Endodermal cell (in vitro differentiated cells): ENCODE data around the gene NDUFS4. TPM values are rescaled to one million over a fixed set of nuclear protein-coding genes. Genes with fewer than 3 reads are reported as not detected.
A peak's percentile ranks its signal among the peaks of the same experiment; 100 is the strongest.

Source experiments
- DNase-seq: peaks from one replicate; pipeline ENCODE4 v3.0.0-alpha.2; 2017
- H3K27ac ChIP-seq: 2 replicates; pipeline ENCODE4 v1.5.1; 2013; ENCODE audit warnings: mild to moderate bottlenecking, low read depth, low read length, moderate library complexity
- H3K27me3 ChIP-seq: 2 replicates; pipeline ENCODE4 v1.6.1; 2013; ENCODE audit warnings: mild to moderate bottlenecking, low read length, moderate library complexity; ENCODE audit not compliant: insufficient read depth, control insufficient read depth, poor library complexity, severe bottlenecking
- H3K36me3 ChIP-seq: 2 replicates; pipeline ENCODE4 v1.7.0; 2013; ENCODE audit warnings: mild to moderate bottlenecking, low read length, moderate library complexity; ENCODE audit not compliant: control insufficient read depth, insufficient read depth
- H3K4me1 ChIP-seq: one replicate; pipeline ENCODE4 v1.7.0; 2013; ENCODE audit warnings: low read length; ENCODE audit not compliant: control insufficient read depth, insufficient read depth
- H3K4me3 ChIP-seq: 2 replicates; pipeline ENCODE4 v1.5.1; 2013; ENCODE audit warnings: mild to moderate bottlenecking, low read length, moderate library complexity
- H3K9ac ChIP-seq: 2 replicates; pipeline ENCODE4 v1.6.1; 2013; ENCODE audit warnings: mild to moderate bottlenecking, low read length, moderate library complexity; ENCODE audit not compliant: poor library complexity, severe bottlenecking; ENCODE audit errors: extremely low read depth
- H3K9me3 ChIP-seq: 2 replicates; pipeline ENCODE4 v1.6.1; 2013; ENCODE audit warnings: mild to moderate bottlenecking, low read length, moderate library complexity; ENCODE audit not compliant: control insufficient read depth
- H3K27ac Mint-ChIP-seq: 2 replicates; pipeline ENCODE4 v1.8.0; 2020; ENCODE audit warnings: mixed read lengths
- H3K27me3 Mint-ChIP-seq: 2 replicates; pipeline ENCODE4 v1.8.0; 2021; ENCODE audit warnings: mild to moderate bottlenecking, mixed read lengths; ENCODE audit not compliant: insufficient read depth
- H3K36me3 Mint-ChIP-seq: 2 replicates; pipeline ENCODE4 v1.8.0; 2020; ENCODE audit warnings: low read depth, mixed read lengths
- H3K4me1 Mint-ChIP-seq: 2 replicates; pipeline ENCODE4 v1.8.0; 2020; ENCODE audit warnings: mixed read lengths
- H3K4me3 Mint-ChIP-seq: 2 replicates; pipeline ENCODE4 v1.8.0; 2020; ENCODE audit warnings: mild to moderate bottlenecking, moderate library complexity, mixed read lengths
- H3K9me3 Mint-ChIP-seq: 2 replicates; pipeline ENCODE4 v1.8.0; 2020; ENCODE audit warnings: mild to moderate bottlenecking, mixed read lengths
- CTCF ChIP-seq: fragments of 200-600 bp; sonication (generic); conservative IDR thresholded peaks from 2 replicates; pipeline ENCODE4 v1.5.0; 2021; ENCODE audit warnings: antibody characterized with exemption, mild to moderate bottlenecking
- WGBS, 2 experiments: methylation state at CpG; one replicate each; pipeline versions ENCODE4 v1.1.5 to v1.1.7; 2013; ENCODE audit warnings: missing lambda C conversion rate in 2 of 2, mixed read lengths in 1 of 2; ENCODE audit not compliant: insufficient coverage in 1 of 2, insufficient read length in 1 of 2; 5-methylcytosine and 5-hydroxymethylcytosine counted together
- total RNA-seq, 2 donors: library from RNA; stranded (reverse); fragmentation: NEBNext Ultra II Directional in 1 of 2; extraction: Animal tissue kit (Norgen Biotek cat#: 25700) in 1 of 2; gene quantifications; 2 replicates in 1 of 2; 3 replicates in 1 of 2; pipeline ENCODE4 v1.2.1, GENCODE V29; 2021

The NDUFS4 gene
- total RNA-seq, 2 donors from 2014 or later, result 55.0 to 88.3 TPM

GRCh38 chr5:53542926-53543325 lies 17.5 kb upstream of the NDUFS4 start:
- H3K36me3 Mint-ChIP-seq, result no peaks in the 10 kb centered on the region
- H3K27ac ChIP-seq, result no peak overlapping the region
- H3K9me3 ChIP-seq, result peaks cover 4% of the 10 kb centered on the region
- H3K4me1 Mint-ChIP-seq, result peaks cover 32% of the 10 kb centered on the region
- no peak overlapping the region for H3K4me3 ChIP-seq
- H3K27me3 ChIP-seq, result no peaks in the 10 kb centered on the region
- no peaks in the 10 kb centered on the region for H3K27me3 Mint-ChIP-seq
- TF ChIP-seq CTCF, result no peak
- no peak overlapping the region for H3K27ac Mint-ChIP-seq
- no peak overlapping the region for H3K9ac ChIP-seq
- DNase-seq, result no peak
- no peak overlapping the region for H3K4me3 Mint-ChIP-seq
- no peaks in the 10 kb centered on the region for H3K36me3 ChIP-seq
- 71 to 72% methylated on average over 1 to 2 of the region's 2 CpGs for WGBS, 2 experiments
- H3K4me1 ChIP-seq, result peaks cover 14% of the 10 kb centered on the region
- H3K9me3 Mint-ChIP-seq, result peaks cover 5% of the 10 kb centered on the region

- Mint-ChIP-seq H3K9me3 (peaks cover 6% of the 10 kb centered on the region), H3K27me3 (no peaks in the 10 kb centered on the region), H3K36me3 (no peaks in the 10 kb centered on the region), H3K27ac (no peak overlapping the region), H3K4me3 (no peak overlapping the region), H3K4me1 (peaks cover 32% of the 10 kb centered on the region)
- no peaks in the 10 kb centered on the region for H3K27me3 ChIP-seq
- H3K36me3 ChIP-seq, result no peaks in the 10 kb centered on the region
- H3K4me3 ChIP-seq, result no peak overlapping the region
- TF ChIP-seq CTCF, result no peak
- 73 to 88% methylated on average over 2 of the region's 2 CpGs for WGBS, 2 experiments
- peaks cover 5% of the 10 kb centered on the region for H3K9me3 ChIP-seq
- DNase-seq, result no peak
- H3K9ac ChIP-seq, result no peak overlapping the region
- peaks cover 14% of the 10 kb centered on the region for H3K4me1 ChIP-seq
- peak overlapping the region; percentile 21 for H3K27ac ChIP-seq
These were observed 17.0 kb upstream of the NDUFS4 start for GRCh38 chr5:53543401-53543800.

GRCh38 chr5:53545744-53546143 lies 14.7 kb upstream of the NDUFS4 start:
- Mint-ChIP-seq H3K27me3 (no peaks in the 10 kb centered on the region), H3K27ac (peak overlapping the region; percentile 58), H3K36me3 (peaks cover 2% of the 10 kb centered on the region), H3K4me1 (peaks cover 32% of the 10 kb centered on the region), H3K4me3 (no peak overlapping the region), H3K9me3 (peaks cover 9% of the 10 kb centered on the region)
- peaks cover 14% of the 10 kb centered on the region for H3K4me1 ChIP-seq
- H3K4me3 ChIP-seq, result no peak overlapping the region
- H3K9me3 ChIP-seq, result peaks cover 8% of the 10 kb centered on the region
- H3K9ac ChIP-seq, result no peak overlapping the region
- WGBS, 2 experiments, result 0% methylated on average over 2 of the region's 2 CpGs
- H3K27me3 ChIP-seq, result no peaks in the 10 kb centered on the region
- TF ChIP-seq CTCF, result no peak
- H3K27ac ChIP-seq, result peak overlapping the region; percentile 72
- H3K36me3 ChIP-seq, result no peaks in the 10 kb centered on the region
- peak; percentile 60 for DNase-seq
